Right hindlimb (tissue), 1 donor: ENCODE results near the gene CSNK1D.

Source experiments
- DNase-seq: peaks from one replicate; pipeline ENCODE4 v3.0.0-alpha.2; 2018

Gene CSNK1D

GRCh38 chr17:82238472-82239201, 34.9 kb downstream of the CSNK1D start:
- peak; percentile 51 for DNase-seq

DNA sequence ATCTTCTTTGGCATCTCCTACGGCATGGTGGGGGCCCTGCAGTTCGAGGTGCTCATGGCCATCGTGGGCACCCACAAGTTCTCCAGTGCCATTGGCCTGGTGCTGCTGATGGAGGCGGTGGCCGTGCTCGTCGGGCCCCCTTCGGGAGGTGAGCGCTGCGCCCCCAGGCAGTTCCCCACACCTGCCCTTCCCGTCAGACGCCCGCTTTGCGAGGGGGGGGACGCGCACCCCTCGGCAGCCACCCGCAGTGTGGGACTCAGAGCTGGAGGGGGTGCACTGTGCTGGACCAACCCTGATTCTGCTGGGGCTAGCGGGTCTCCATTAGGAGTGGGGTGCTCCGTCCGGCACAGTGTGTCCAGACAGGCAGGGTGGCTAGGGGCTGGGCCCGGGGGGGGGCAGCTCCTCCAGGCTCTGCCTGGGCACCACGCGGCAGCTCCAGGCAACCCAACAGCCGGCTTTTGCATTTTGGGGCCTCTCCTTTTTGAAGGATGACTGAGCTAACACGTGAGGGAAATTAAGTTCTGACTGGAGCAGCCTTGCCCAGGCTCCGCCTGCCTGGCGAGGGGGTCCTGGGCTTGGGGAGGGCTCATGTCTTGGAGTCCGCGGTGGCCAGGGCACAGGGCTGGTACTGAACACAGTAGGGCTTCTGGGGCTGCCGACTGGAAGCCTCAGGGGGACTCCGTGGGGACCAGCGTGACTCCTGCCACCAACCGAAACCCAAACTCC, 35.6 kb downstream of the CSNK1D start:
- peak; percentile 24 for DNase-seq

GRCh38 chr17:82237083-82237745, 36.3 kb downstream of the CSNK1D start:
- DNase-seq: peak; percentile 24

GRCh38 chr17:82236142-82236971, 37.1 kb downstream of the CSNK1D start:
- DNase-seq: peak; percentile 81

DNA sequence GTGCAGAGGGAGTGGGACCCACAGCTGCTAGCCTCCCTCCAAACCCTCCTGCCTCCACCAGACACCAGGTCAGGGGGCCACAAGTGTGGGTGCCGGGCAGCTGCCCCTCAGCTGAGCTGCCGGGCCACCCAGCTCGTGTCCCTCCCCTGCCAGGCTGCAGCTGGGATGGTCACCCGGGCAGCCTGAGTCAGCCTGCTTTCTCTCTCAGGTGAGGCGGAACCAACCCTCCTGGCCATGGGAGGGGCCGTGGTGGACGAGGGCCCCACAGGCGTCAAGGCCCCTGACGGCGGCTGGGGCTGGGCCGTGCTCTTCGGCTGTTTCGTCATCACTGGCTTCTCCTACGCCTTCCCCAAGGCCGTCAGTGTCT, 37.7 kb downstream of the CSNK1D start:
- DNase-seq: no peak

DNA sequence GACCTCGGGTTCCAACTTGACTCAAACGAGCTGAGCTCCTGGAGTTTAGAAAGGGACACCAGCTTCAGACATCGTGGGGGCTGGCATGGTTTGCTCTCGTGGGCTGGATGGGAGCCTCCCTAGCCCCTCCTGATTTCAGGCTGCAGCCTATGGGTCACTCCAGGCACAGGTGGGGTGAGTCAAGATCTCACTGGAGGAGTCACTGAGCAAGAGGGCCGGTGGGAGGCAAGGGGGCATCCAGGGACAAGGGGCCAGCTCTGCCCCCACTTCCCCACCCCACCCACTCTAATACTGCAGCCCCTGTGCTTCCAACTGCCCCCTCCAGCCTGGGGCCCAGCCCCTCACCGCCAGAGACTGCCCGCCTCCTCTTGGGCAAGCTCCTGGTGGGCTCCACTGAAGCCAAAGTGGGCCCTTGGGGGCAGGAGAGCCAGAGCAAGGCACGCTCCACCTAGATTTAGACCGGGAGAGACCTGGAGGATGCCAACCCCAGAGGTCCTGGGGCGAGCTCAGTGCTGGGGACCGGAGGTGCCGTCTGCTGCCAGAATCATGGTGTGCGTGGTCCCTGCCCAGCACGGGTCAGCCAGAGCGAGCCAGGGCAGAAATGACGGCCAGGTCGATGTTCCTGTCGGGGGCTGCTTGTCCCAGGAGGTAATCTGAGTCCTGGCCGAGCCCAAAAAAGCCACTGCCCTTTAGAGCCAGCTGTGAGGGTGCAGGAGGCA, 38.3 kb downstream of the CSNK1D start:
- DNase-seq: no peak

GRCh38 chr17:82234211-82235055, 39.1 kb downstream of the CSNK1D start:
- peak; percentile 20 for DNase-seq

- peak; percentile 33 for DNase-seq
Observed at GRCh38 chr17:82232876-82233785, 40.4 kb downstream of the CSNK1D start.

DNA sequence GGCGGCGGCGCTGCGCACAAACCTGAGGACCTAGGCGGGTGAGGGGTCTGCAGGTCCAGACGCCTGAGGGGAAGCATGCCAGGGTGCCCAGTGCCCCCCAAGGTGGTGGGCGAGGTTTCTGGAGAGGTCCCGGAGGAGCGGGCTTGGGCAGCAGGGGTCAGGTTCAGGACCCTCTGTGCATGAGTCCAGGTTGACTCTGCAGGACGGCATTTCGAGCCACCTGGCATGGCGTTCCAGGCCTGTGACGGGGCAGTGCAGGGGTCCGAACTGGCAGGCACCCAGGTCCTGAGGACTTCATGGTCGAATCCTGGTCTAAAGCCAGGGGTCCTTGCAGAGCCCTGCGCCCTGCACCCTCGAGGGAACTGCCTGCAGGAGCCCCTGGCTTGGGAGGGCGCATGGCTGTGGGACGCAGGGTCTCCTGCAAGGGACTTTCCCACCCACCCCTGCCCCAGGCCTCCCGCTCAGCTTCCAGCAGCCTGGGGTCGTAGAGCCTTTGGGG, 41.1 kb downstream of the CSNK1D start:
- DNase-seq: peak; percentile 40

GRCh38 chr17:82231562-82232321, 41.8 kb downstream of the CSNK1D start:
- DNase-seq: peak; percentile 73

GRCh38 chr17:82231312-82231561, 42.3 kb downstream of the CSNK1D start:
- no peak for DNase-seq

GRCh38 chr17:82230609-82231311, 42.7 kb downstream of the CSNK1D start:
- peak; percentile 89 for DNase-seq

GRCh38 chr17:82229698-82230608, 43.5 kb downstream of the CSNK1D start:
- peak; percentile 43 for DNase-seq

DNA sequence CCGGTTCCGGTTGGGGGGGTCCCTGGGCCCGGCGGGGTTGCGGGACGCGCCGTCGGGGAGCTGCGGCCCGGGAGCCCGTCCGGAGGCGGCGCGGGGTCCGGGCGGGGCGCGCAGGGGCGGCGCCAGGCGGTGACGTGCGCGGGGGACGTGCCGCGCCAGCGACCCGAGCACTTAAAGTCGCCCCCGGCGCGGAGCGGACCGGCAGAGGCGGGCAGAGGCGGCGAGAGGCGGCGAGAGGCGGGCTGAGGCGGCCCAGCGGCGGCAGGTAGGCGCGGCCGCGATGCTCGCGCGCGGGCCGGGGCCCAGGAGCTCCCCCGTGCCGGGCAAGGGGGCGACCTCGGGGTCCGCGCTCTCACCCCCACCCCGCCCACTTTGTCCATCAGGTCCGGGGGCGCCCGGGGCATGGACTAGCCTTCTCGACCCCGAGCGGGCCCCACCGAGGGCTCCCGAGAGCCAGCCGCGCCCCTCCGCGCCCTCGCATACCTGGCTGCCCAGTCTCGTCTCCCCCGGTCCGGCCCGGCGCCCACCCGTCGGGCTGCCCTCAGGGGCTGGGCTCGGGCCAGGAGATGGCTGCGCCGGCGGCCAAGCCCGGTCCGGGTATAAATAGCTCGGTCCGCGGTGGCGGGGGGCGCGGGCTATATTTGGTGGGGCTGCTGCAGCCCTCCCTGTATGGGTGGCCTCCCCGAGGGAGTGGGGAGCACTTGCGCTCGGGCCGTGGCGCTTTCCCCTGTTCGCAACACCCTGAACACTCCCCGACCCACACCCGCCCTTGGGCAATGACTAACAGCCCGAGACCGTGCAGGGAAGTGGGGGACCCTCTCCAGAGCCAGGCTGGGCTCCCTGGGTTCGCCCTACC, 44.4 kb downstream of the CSNK1D start, which contains the start of gene SLC16A3:
Gene SLC16A3, plus strand, starts transcription at position 201 of the 856 bp plus-strand sequence. CDS start 6,967 bp downstream, outside the sequence.
- DNase-seq: peak; percentile 80

GRCh38 chr17:82228278-82228841, 45.1 kb downstream of the CSNK1D start:
- peak; percentile 44 for DNase-seq

- DNase-seq: no peak
Observed at GRCh38 chr17:82227629-82228277, 45.7 kb downstream of the CSNK1D start.
